Neural cell (in vitro differentiated cells): ENCODE results near the gene RIN3. TPM values are rescaled to one million over a fixed set of nuclear protein-coding genes. Genes with fewer than 3 reads are reported as not detected.

Source experiments
- H2AFZ ChIP-seq: fragments of 200-600, 300-800 bp; sonication (generic), shearing (Covaris generic); 2 replicates; pipeline ENCODE4 v1.6.0; 2014; ENCODE audit warnings: low read depth, mild to moderate bottlenecking, antibody characterized with exemption, low read length, moderate library complexity
- H3F3A ChIP-seq: fragments of 200-600 bp; shearing (Covaris generic); 2 replicates; pipeline ENCODE4 v1.6.1; 2016; ENCODE audit warnings: mild to moderate bottlenecking, moderate library complexity, mixed read lengths, antibody characterized with exemption, low read length; ENCODE audit not compliant: insufficient read depth, poor library complexity, severe bottlenecking
- H3K27ac ChIP-seq: fragments of 200-600, 300-800 bp; sonication (generic), shearing (Covaris generic); 2 replicates; pipeline ENCODE4 v1.5.1; 2014; ENCODE audit warnings: mild to moderate bottlenecking, low read length, moderate library complexity
- H3K27me3 ChIP-seq: fragments of 300-800, 200-600 bp; sonication (generic), shearing (Covaris generic); 2 replicates; pipeline ENCODE4 v1.6.0; 2014; ENCODE audit warnings: mild to moderate bottlenecking, low read depth, low read length, moderate library complexity; ENCODE audit not compliant: insufficient read depth
- H3K36me3 ChIP-seq: fragments of 300-800, 200-600 bp; sonication (generic), shearing (Covaris generic); 2 replicates; pipeline ENCODE4 v1.5.1; 2014; ENCODE audit warnings: mild to moderate bottlenecking, antibody characterized with exemption, low read length, moderate library complexity; ENCODE audit not compliant: insufficient read depth
- H3K4me2 ChIP-seq: fragments of 300-800, 200-600 bp; sonication (generic), shearing (Covaris generic); 2 replicates; pipeline ENCODE4 v1.6.0; 2014; ENCODE audit warnings: mild to moderate bottlenecking, low read length
- H3K4me3 ChIP-seq: fragments of 300-800, 200-600 bp; sonication (generic), shearing (Covaris generic); 2 replicates; pipeline ENCODE4 v1.5.1; 2014; ENCODE audit warnings: mild to moderate bottlenecking, low read length, moderate library complexity
- H3K79me2 ChIP-seq: fragments of 200-600 bp; shearing (Covaris generic); replicated peaks from 2 replicates; pipeline ENCODE4 v1.6.0; 2014; ENCODE audit warnings: mild to moderate bottlenecking, low read length, moderate library complexity; ENCODE audit not compliant: insufficient read depth
- H3K9ac ChIP-seq: fragments of 300-800, 200-600 bp; sonication (generic), shearing (Covaris generic); 2 replicates; pipeline ENCODE4 v1.6.1; 2016; ENCODE audit warnings: mild to moderate bottlenecking, low read length, mixed read lengths
- H3K9me2 ChIP-seq: fragments of 200-600 bp; shearing (Covaris generic); 2 replicates; pipeline ENCODE4 v1.6.1; 2016; ENCODE audit warnings: mild to moderate bottlenecking, low read length, mixed read lengths; ENCODE audit not compliant: insufficient read depth
- H3K9me3 ChIP-seq: fragments of 200-600, 300-800 bp; sonication (generic), shearing (Covaris generic); 2 replicates; pipeline ENCODE4 v1.6.1; 2016; ENCODE audit warnings: mild to moderate bottlenecking, mixed run types, low read length, moderate library complexity, mixed read lengths
- H4K20me1 ChIP-seq: fragments of 200-600 bp; shearing (Covaris generic); 2 replicates; pipeline ENCODE4 v1.6.1; 2016; ENCODE audit warnings: mild to moderate bottlenecking, mixed run types; ENCODE audit not compliant: insufficient read depth
- CTCF ChIP-seq: fragments of 450-650 bp; IDR thresholded peaks from 2 replicates; pipeline ENCODE4 v1.5.1; 2014; ENCODE audit warnings: antibody characterized with exemption, mild to moderate bottlenecking, moderate library complexity; ENCODE audit not compliant: poor library complexity, severe bottlenecking
- EZH2 ChIP-seq: fragments of 200-600, 300-800 bp; shearing (Covaris generic), sonication (generic); IDR thresholded peaks from 2 replicates; pipeline ENCODE4 v1.6.1; 2014; ENCODE audit warnings: antibody characterized with exemption, low read length, borderline replicate concordance, mild to moderate bottlenecking; ENCODE audit not compliant: insufficient read depth, poor library complexity, severe bottlenecking
- MXI1 ChIP-seq: fragments of 450-650 bp; conservative IDR thresholded peaks from 2 replicates; pipeline ENCODE4 v1.6.1; 2014; ENCODE audit warnings: antibody characterized with exemption, mild to moderate bottlenecking; ENCODE audit not compliant: poor library complexity, severe bottlenecking
- REST ChIP-seq: IDR thresholded peaks from 2 replicates; pipeline ENCODE4 v1.6.1; 2012; ENCODE audit warnings: borderline replicate concordance
- SMC3 ChIP-seq: fragments of 450-650 bp; conservative IDR thresholded peaks from 2 replicates; pipeline ENCODE4 v1.6.1; 2014; ENCODE audit warnings: antibody characterized with exemption, mild to moderate bottlenecking, moderate library complexity; ENCODE audit not compliant: poor library complexity
- TAF1 ChIP-seq: IDR thresholded peaks from 2 replicates; pipeline ENCODE4 v1.6.1; 2012; ENCODE audit warnings: low read depth
- polyA plus RNA-seq: library from polyadenylated mRNA; depleted of rRNA; stranded (reverse); fragments of >200 nt; gene quantifications from 2 replicates; pipeline ENCODE4 v1.2.3, GENCODE V29; 2014

RIN3 gene
- polyA plus RNA-seq, 1 donor from 2014 or later, result not detected

GRCh38 chr14:92481386-92481785, 32.2 kb upstream of the RIN3 start:
- H3K9me3 ChIP-seq, result no peaks in the 10 kb centered on the region
- H3K27me3 ChIP-seq, result no peaks in the 10 kb centered on the region
- TF ChIP-seq MXI1, result no peak
- no peak for TF ChIP-seq EZH2
- no peak for TF ChIP-seq REST
- no peak for TF ChIP-seq TAF1
- no peak for TF ChIP-seq CTCF
- no peak overlapping the region for H3K9ac ChIP-seq
- H3K79me2 ChIP-seq, result no peaks in the 10 kb centered on the region
- H3K9me2 ChIP-seq, result no peaks in the 10 kb centered on the region
- no peak overlapping the region for H3K4me2 ChIP-seq
- no peak overlapping the region for H3K27ac ChIP-seq
- no peaks in the 10 kb centered on the region for H3K36me3 ChIP-seq
- H2AFZ ChIP-seq, result no peak overlapping the region
- no peaks in the 10 kb centered on the region for H3F3A ChIP-seq
- no peak overlapping the region for H3K4me3 ChIP-seq
- H4K20me1 ChIP-seq, result no peaks in the 10 kb centered on the region

GRCh38 chr14:92481811-92482555, 31.6 kb upstream of the RIN3 start:
- H3K9me2 ChIP-seq, result no peaks in the 10 kb centered on the region
- H3K79me2 ChIP-seq, result no peaks in the 10 kb centered on the region
- H3F3A ChIP-seq, result no peaks in the 10 kb centered on the region
- H3K4me2 ChIP-seq, result no peak overlapping the region
- no peaks in the 10 kb centered on the region for H3K27me3 ChIP-seq
- no peak overlapping the region for H3K4me3 ChIP-seq
- H3K9ac ChIP-seq, result no peak overlapping the region
- no peaks in the 10 kb centered on the region for H4K20me1 ChIP-seq
- no peaks in the 10 kb centered on the region for H3K36me3 ChIP-seq
- H2AFZ ChIP-seq, result no peak overlapping the region
- H3K27ac ChIP-seq, result no peak overlapping the region
- TF ChIP-seq REST (no peak), EZH2 (no peak), SMC3 (no peak)
- no peaks in the 10 kb centered on the region for H3K9me3 ChIP-seq
